ENCODE results near the gene NRL.
A peak's percentile ranks its signal among the peaks of the same experiment; 100 is the strongest.
"Not testable (repeated sequence)": the region's sequence is repeated elsewhere in the genome, so short reads cannot be mapped to it uniquely, and the experiment has no call there.

The NRL gene

DNA sequence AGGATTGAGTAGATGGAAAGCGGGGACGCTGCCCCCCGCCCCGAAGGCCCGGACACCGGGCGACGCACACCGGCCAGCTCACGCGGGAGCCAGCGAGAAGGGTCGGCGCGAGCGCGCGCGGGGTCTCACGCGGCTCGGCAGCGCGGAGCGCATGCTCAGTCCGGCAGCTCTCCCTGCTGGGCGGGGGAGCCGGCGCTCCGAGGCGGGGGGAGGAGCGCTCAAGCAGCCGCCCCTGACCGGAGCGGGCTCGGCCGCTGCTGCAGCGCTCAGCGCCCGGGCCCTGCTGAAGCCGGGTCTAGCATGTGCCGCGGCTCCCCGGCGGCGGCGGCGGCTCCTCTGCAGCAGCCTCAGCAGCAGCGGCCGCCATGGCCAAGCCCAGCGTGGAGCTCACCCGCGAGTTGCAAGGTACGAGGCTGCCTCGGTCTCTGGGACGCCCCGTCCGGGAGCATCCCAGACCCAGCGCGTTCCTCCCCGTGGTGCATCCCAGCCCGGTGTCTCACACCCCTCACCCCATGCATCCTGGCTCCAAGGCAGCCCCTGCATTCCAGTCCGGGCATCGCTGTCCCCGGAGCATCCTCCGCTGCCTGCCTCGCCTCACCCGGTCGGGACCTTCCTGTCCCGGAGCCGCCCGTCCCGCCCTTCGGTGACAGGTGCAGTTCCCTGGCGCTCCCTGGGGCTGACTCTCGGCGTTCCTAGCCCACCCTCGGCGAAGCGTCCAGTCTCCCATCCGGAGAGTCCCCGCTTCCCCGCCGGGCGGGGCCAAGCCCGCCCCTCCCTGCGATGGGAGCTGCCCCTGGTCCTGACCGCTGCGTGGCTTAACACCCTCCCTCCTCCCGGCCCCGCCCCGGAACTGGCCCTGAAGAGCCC lies 62.7 kb downstream of the NRL start, which contains the start of gene CARMIL3:
CARMIL3 (plus strand) TSS at position 221 of the 867 bp plus-strand sequence; CDS start at position 366, 145 bp downstream.
- DNase-seq: peak; percentile 83

DNA sequence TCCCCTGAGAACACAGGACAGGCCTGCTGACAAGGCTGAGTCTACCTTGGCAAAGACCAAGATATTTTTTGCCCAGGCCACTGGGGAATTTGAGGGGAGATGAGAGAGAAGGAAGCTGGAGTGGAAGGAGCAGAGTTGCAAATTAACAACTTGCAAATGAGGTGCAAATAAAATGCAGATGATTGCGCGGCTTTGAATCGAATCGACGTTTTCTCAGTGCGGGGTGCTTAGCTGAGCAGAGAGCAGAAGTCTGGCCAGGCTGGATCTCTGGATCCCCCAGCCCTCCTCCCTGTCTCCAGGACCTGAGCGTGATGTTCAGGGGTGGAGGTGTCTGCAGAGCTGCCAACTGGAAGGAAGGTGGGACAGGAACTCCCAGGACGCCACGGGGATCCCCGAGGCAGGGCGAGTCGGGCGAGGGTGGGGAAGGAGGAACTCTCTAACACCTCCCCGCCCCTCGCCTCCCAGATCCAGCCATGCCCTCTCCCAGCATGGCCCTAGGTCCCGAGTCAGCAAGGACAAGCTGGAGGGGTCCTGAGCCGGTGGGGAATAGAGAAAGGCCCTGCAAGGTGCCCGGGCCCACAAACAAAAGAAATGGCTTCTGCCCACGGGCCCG lies 63.5 kb downstream of the NRL start:
- DNase-seq: peak; percentile 62

DNA sequence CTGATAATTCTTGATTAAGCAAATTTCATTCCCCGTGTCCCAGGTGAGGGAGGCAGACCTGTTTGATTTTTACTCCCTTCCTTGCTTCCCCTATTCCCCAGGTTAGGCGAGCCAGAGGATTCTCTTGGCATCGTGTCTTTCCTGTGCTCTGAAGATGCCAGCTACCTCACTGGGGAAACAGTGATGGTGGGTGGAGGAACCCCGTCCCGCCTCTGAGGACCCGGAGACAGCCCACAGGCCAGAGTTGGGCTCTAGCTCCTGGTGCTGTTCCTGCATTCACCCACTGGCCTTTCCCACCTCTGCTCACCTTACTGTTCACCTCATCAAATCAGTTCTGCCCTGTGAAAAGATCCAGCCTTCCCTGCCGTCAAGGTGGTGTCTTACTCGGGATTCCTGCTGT lies 64.0 kb downstream of the NRL start:
- DNase-seq: not testable (repeated sequence)

DNA sequence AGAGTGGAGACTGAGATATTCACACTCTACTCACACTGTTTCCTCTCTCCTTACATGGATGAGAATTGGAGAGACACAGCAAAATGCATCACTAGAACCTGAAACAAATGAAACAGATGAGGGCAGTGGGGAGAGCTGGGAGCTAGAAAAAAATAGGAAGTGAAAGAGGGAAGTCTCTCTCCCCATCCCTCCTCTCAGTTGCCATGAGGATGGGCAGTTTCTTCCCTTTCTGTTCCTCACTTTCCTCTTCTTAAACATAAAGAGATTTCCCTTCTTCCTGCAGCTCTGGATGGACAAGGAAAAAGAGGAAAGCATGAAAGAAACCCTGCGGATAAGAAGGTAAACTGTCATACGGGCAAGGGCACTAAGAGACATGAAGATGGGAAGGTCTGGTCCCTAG lies 65.7 kb downstream of the NRL start:
- DNase-seq: not testable (repeated sequence)

DNA sequence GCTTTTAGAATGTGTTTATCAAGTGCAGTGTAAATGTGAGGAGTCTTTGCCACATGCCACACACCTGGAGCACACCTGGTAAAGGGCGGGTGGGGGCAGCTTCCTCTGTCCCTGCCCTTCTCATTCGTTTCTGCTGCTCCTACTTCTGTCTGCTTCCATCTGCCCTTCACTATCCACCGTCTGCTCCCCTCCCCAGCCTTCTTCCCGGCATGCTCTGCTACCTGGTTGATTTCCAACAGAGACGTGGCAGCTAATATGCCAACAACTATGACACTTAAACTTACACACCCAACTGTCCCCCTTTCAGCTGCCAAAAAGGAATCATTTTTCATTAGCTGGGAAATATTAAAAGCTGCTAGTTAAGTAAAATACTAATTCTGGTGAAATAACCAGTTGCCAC lies 72.0 kb downstream of the NRL start:
- DNase-seq: peak; percentile 32

DNA sequence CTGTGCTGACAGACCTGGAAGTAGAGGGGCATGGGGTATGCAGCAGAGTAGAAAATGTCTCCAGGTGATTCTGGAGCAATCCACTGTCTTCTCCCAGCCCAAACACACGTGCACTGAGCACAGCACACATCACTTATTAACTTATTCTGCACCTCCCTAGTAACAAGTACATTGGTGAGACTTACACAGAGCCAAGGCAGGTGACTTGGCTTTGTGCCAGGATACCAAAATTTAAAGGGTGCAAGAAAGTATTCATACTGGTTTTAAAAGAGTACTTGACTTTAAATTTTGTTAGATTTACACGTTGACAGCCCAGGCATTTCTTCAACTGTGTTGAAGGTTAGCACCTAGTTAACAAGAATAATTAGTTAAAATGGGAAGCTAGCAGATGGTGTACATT lies 74.1 kb downstream of the NRL start:
- DNase-seq: no peak

DNA sequence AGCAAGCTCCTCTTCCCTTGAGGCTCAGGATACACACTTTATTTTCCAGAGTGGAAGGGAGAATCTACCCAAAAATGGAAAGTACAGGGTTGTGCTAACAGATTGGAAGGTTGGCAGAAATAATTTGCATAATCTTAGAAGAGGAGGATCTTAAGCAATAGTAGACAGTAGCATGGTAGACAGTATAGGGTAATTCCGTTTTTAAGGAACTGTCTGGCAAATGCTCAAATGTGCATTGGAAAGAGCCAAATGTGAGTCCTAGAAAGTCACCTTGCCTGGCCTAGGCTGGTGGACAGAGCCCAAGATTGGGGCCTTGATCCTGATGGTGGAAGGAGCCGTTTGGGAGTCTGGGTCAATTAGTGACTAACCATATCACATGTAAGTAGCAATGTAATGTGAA lies 76.1 kb downstream of the NRL start:
- no peak for DNase-seq

DNA sequence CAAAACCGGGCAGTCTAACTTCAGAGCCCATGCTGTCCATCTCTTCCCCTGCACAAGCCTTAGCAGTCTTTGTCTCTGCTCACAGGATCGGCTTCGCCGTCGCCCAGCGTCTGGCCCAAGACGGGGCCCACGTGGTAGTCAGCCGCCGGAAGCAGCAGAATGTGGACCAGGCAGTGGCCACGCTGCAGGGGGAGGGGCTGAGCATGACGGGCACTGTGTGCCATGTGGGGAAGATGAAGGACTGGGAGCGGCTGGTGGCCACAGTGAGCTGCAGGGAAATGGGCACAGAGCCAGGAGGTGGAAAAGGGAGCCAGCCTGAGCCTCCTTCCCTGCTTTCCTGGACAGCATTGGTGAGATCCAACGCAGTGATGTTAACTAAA lies 77.1 kb downstream of the NRL start:
- DNase-seq: no peak

DNA sequence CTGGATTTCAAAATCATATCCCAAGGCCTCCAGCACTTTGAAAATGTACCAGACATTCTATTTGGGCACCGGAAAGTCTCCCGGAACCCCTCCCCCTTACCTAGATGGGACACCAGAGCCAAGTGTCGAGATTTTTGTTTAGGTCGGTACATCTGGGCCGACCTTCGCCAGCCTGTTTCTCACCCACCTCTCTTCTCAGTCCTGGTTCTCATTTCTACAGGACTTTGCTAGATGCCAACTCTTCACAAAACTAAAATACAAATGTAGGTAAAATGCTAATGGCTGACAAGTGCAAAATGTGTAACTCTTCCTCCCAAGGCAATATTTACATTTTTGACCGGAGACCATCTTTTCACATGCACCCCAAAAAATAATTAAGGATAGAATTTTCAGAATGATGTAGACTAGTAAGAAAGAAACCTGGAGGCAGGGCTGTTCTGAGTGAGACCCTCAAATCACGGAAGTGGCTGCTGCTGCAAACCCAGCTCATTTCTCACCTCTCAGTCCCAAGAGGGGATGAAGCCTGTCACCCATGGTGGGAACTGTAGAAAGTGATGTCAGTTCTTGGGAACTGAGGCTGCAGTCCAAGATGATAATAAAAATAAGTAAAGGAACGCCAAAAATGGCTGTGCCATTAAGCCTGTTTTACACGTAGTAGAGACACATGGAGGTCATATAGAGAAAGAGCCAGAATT lies 77.6 kb downstream of the NRL start:
- not testable (repeated sequence) for DNase-seq

DNA sequence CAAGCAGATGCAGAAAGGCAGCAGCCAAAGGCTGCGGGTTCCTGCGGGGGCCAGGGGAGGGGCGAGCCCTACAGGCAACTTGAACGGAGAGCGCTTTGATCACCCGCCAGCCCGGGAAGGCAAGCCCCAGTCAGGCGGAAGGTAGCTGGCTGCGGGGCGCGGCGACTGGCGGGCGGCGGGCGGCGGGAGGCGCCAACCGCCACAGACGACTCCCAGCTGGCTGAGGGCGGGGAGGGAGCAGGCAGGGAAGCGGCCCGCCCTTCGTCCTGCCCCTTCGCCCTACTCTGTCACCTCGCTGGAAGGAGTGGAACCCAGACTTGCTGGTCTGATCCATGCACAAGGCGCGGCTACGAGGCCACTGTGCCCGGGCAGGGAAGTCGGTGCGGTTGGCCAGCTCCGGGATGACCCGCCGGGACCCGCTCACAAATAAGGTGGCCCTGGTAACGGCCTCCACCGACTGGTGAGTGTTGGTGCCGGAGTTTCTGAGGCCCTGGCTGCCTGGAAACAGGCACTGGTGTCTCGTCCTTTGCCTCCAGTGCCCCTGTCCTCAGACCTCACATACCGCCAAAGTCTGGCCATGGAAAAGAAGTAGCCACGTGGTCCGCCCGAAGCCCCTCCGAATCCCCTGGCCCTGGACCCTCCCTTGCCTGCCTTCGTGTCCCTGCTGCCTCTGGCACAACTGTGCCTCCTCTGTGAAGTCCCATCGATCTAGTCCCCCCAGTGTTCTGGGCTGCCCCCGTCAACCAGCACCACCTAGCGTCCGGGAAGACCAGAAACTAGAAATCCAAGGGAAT lies 78.4 kb downstream of the NRL start:
- DNase-seq: peak; percentile 78

DNA sequence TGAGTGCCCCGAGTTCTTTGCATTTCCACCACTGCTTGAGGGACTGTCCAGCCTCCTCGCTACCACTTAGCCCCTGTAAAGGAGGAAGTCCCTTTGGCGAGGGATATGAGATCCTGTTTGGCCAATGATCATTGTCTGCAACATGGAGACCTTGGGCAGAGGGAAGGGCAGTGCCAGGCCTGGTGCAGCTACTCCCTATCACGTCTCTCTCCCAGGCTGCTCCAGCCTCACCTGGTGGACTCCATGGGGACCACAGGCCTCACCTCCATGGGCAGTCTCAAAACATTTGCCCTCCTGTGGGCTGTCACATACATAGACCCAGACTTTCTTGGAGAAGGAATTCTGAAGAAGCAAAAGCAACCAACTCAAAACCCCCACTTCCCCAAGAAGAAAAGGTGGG lies 79.0 kb downstream of the NRL start:
- peak; percentile 31 for DNase-seq

DNA sequence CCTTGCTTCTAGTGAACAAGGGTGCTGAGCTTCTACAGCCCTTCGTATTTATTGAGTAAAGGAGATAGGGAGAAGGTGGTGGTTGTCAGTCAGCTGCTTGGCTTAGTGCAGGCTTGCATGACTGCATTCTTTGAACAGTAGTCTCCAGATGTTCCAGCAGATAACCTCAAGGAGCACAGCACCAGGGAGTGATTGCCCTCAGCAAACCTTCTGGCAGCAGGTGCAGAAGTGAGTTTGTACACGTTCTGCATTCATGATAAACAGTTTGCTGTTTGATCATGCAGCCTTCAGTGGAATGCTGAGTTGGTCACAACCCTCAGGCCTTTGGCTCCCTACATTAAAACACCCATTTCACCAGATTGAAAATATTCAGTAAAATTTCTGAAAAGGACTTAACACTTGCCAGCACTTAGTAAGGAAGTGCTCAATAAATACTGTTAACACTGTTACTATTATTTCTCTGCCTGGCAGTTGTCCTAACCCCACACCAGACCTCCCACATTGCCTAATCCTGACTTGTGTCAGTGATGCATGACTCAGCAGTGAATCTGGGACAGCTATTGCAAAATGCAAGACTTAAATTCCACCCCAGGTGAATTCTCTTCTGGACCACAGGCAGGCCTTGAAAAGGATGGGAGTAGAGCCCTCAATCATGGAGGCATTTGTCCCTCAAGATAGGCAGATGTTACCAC lies 81.9 kb downstream of the NRL start:
- no peak for DNase-seq

DNA sequence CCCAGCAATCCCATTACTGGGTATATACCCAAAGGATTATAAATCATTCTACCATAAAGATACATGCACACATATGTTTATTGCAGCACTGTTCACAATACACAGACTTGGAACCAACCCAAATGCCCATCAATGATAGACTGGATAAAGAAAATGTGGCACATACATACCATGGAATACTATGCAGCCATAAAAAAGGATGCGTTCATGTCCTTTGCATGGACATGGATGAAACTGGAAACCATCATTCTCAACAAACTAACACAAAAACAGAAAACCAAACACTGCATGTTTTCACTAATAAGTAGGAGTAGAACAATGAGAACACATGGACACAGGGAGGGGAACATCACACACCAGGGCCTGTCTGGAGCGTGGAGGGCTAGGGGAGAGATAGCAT lies 83.4 kb downstream of the NRL start:
- not testable (repeated sequence) for DNase-seq

DNA sequence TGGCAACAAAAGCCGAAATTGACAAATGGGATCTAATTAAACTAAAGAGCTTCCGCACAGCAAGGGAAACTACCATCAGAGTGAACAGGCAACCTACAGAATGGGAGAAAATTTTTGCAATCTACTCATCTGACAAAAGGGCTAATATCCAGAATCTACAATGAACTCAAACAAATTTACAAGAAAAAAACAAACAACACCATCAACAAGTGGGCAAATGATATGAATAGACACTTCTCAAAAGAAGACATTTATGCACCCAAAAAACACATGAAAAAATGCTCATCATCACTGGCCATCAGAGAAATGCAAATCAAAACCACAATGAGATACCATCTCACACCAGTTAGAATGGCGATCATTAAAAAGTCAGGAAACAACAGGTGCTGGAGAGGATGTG lies 85.1 kb downstream of the NRL start:
- not testable (repeated sequence) for DNase-seq

Measured in NCI-H146 (cell line).